ENCODE results near the gene CLEC2D.
A peak's percentile ranks its signal among the peaks of the same experiment; 100 is the strongest.

Gene CLEC2D

DNA sequence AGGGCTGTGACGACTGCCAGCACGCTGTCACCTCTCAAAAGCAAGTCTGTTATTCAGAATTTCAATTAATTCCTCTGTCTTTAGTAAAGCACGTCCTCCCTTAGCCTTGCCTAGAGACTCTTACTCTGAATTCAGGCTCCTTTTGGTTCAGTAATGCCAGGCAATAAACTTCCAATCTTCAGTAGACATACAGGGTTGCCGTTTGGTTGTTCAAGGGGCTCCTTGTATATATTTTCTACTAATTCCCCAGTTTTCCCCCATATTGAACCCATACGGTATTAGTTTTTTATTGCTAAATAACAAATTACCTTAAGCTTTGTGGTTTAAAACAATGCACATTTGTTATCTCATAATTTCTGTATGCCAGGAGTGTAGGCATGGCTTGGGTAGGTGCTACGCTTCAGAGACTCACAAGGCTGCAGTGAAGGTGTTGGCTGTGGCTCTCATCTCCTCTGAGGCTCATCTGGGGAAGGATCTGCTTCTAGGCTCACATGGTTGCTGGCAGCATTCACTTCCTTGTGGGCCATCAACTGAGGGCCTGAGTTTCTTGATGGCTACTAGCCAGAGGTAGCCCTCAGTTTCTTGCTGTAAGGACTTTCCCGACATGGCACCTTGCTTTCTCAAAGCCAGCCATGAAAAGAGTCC, 70.7 kb downstream of the CLEC2D start:
- Histone ChIP-seq H3K4me1 (ENCODE audit: control insufficient read depth, insufficient read depth, low read length) (peaks cover 9% of the 10 kb centered on the region), H3K9me3 (ENCODE audit: control insufficient read depth, low read length) (no peaks in the 10 kb centered on the region), H3K27me3 (ENCODE audit: control insufficient read depth, insufficient read depth, low read length) (no peaks in the 10 kb centered on the region), H3K4me3 (ENCODE audit: low read length) (peak overlapping the region; percentile 22), H3K36me3 (ENCODE audit: control insufficient read depth, insufficient read depth, low read length) (no peaks in the 10 kb centered on the region), H3K9ac (ENCODE audit: low read length) (peak overlapping the region; percentile 29)

DNA sequence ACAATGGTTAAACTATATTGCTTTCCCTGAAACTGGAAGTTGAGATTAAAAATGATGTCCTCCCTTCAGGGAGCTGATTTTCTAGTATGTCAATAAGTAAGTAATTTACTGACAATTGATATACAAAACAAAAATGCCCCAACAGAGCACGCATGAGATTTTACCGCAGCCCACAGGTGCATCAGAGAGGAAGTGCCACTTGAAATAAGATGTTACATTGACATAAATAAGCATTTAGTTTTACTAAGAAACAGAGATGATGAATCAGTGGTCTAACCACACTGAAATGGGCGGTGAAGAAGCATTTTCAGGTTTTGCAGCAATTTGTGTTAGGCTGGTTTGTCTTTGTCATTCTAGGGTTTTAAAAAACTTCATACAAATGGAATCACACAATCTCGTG, 72.2 kb downstream of the CLEC2D start:
- Histone ChIP-seq H3K9me3 (ENCODE audit: control insufficient read depth, low read length) (no peaks in the 10 kb centered on the region), H3K36me3 (ENCODE audit: control insufficient read depth, insufficient read depth, low read length) (no peaks in the 10 kb centered on the region), H3K9ac (ENCODE audit: low read length) (no peak overlapping the region), H3K4me1 (ENCODE audit: control insufficient read depth, insufficient read depth, low read length) (peaks cover 9% of the 10 kb centered on the region), H3K4me3 (ENCODE audit: low read length) (no peak overlapping the region), H3K27me3 (ENCODE audit: control insufficient read depth, insufficient read depth, low read length) (no peaks in the 10 kb centered on the region)

DNA sequence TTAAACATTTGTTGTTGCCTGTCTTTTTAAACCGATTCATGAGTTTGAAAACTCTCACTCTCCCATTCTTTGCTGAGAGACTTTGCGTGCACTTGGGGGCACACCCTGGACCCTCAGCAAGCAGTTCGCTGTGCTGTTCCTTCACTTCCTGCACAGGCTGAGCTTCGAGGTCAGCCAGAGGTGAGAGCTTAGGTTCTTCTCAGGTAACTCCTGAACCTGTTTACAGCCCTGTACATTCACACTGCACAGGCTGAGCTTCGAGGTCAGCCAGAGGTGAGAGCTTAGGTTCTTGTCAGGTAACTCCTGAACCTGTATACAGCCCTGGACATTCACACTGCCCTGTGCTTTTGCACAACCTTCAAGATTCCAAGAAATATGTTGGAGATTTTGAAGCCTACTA, 73.1 kb downstream of the CLEC2D start:
- no peak overlapping the region for H3K4me3 ChIP-seq (ENCODE audit: low read length)
- H3K9me3 ChIP-seq (ENCODE audit: control insufficient read depth, low read length), result no peaks in the 10 kb centered on the region
- H3K27me3 ChIP-seq (ENCODE audit: control insufficient read depth, insufficient read depth, low read length), result no peaks in the 10 kb centered on the region
- peaks cover 9% of the 10 kb centered on the region for H3K4me1 ChIP-seq (ENCODE audit: control insufficient read depth, insufficient read depth, low read length)
- no peaks in the 10 kb centered on the region for H3K36me3 ChIP-seq (ENCODE audit: control insufficient read depth, insufficient read depth, low read length)
- H3K9ac ChIP-seq (ENCODE audit: low read length), result no peak overlapping the region

DNA sequence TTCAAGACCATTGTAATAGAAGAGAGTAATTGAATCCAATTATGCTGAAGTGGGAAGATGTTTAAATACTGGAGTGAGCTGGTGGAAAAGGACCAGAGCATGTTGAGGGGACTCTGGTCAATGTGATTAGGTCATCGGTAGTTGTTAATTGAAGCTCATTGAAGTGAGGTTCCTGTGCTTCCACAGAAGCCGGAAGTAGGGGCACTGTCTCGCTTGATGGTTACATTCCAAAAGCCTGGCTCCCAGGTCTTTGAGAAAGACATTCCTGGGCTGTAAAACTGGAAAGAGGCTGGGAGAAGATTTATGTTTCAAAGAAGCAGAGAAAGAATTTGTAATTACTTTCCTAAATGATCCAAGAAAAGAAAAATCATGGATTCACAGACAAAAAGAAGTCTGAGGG, 75.7 kb downstream of the CLEC2D start:
- Histone ChIP-seq H3K9me3 (ENCODE audit: control insufficient read depth, low read length) (no peaks in the 10 kb centered on the region), H3K36me3 (ENCODE audit: control insufficient read depth, insufficient read depth, low read length) (no peaks in the 10 kb centered on the region)

More for the DNA sequence above, 75.7 kb downstream of the CLEC2D start:
- peaks cover 9% of the 10 kb centered on the region for H3K4me1 ChIP-seq (ENCODE audit: control insufficient read depth, insufficient read depth, low read length)
- no peaks in the 10 kb centered on the region for H3K27me3 ChIP-seq (ENCODE audit: control insufficient read depth, insufficient read depth, low read length)
- H3K4me3 ChIP-seq (ENCODE audit: low read length), result no peak overlapping the region
- H3K9ac ChIP-seq (ENCODE audit: low read length), result no peak overlapping the region

Data from mucosa of stomach (tissue), 1 donor.